NCI-H1417 (cell line): Measurements from ENCODE around the gene BMPR1A.
A peak's percentile ranks its signal among the peaks of the same experiment; 100 is the strongest.
"Not testable (repeated sequence)": the region's sequence is repeated elsewhere in the genome, so short reads cannot be mapped to it uniquely, and the experiment has no call there.

ENCODE experiments used
- DNase-seq, 3 experiments: peaks; one replicate each; lab custom pipeline; 2025; lab: John Stamatoyannopoulos, UW

The BMPR1A gene

GRCh38 chr10:86888585-86889381, 132.4 kb downstream of the BMPR1A start:
- no peak for DNase-seq

- DNase-seq: no peak
Measured at GRCh38 chr10:86889997-86890396, 133.6 kb downstream of the BMPR1A start.

GRCh38 chr10:86898511-86898910, 142.1 kb downstream of the BMPR1A start:
- no peak for DNase-seq

GRCh38 chr10:86899132-86899531, 142.7 kb downstream of the BMPR1A start:
- no peak for DNase-seq

GRCh38 chr10:86899670-86900276, 143.4 kb downstream of the BMPR1A start:
- peak; percentile 3 to 60 (median 18) for DNase-seq

GRCh38 chr10:86900955-86901354, 144.5 kb downstream of the BMPR1A start:
- DNase-seq: no peak

GRCh38 chr10:86904600-86904999, 148.2 kb downstream of the BMPR1A start:
- no peak for DNase-seq

- DNase-seq: no peak
Measured at GRCh38 chr10:86905429-86905828, 149.0 kb downstream of the BMPR1A start.

- no peak for DNase-seq
Measured at GRCh38 chr10:86914734-86915133, 158.3 kb downstream of the BMPR1A start.

GRCh38 chr10:86918022-86918471, 161.6 kb downstream of the BMPR1A start:
- DNase-seq: no peak

GRCh38 chr10:86922553-86922961, 166.1 kb downstream of the BMPR1A start:
- DNase-seq: no peak

- no peak for DNase-seq
Measured at GRCh38 chr10:86929468-86930380, 173.3 kb downstream of the BMPR1A start.

GRCh38 chr10:86931872-86932271, 175.5 kb downstream of the BMPR1A start:
- no peak for DNase-seq

- DNase-seq: no peak
Measured at GRCh38 chr10:86932674-86933073, 176.3 kb downstream of the BMPR1A start.

- peak in 1 of 3 experiments; percentile 1 for DNase-seq
Measured at GRCh38 chr10:86934162-86934711, 177.8 kb downstream of the BMPR1A start.

GRCh38 chr10:86936661-86937501, 180.5 kb downstream of the BMPR1A start:
- DNase-seq: peak in 1 of 3 experiments; percentile 6

- DNase-seq: no peak
Measured at GRCh38 chr10:86937502-86938154, 181.2 kb downstream of the BMPR1A start.

- no peak for DNase-seq
Measured at GRCh38 chr10:86938260-86938659, 181.8 kb downstream of the BMPR1A start.

GRCh38 chr10:86940076-86940475, 183.7 kb downstream of the BMPR1A start:
- DNase-seq: not testable (repeated sequence)

GRCh38 chr10:86940677-86941076, 184.3 kb downstream of the BMPR1A start:
- no peak for DNase-seq

- DNase-seq: no peak
Measured at GRCh38 chr10:86941426-86941825, 185.0 kb downstream of the BMPR1A start.
